PC-9 (cell line): ENCODE measurements around the gene BSCL2. TPM values are rescaled to one million over a fixed set of nuclear protein-coding genes. Genes with fewer than 3 reads are reported as not detected.
A peak's percentile ranks its signal among the peaks of the same experiment; 100 is the strongest.
"Not testable (repeated sequence)": the region's sequence is repeated elsewhere in the genome, so short reads cannot be mapped to it uniquely, and the experiment has no call there.

ENCODE experiments used
- BruUV-seq: library from RNA; stranded (reverse); fragments of 400-500 nt; replicated peaks from 2 replicates; lab custom pipeline; 2021; lab: Mats Ljungman, UMichigan
- CTCF ChIA-PET: fragments of 300-600 bp; sonication (Branson Sonifier 250); formaldehyde crosslinking; loops from one replicate; lab custom pipeline; 2022; ENCODE audit warnings: antibody characterized with exemption; lab: Charles Lee
- POLR2A ChIA-PET: fragments of 300-600 bp; sonication (Branson Sonifier 250); formaldehyde crosslinking; loops from one replicate; lab custom pipeline; 2022; ENCODE audit warnings: antibody characterized with exemption; ENCODE audit not compliant: unreplicated experiment; lab: Charles Lee
- DNase-seq, 2 experiments: peaks; one replicate each; pipeline versions ENCODE4 v3.0.0 to v3.0.0-alpha.2; 2015 to 2022; ENCODE audit warnings: mixed read lengths in 1 of 2
- H2AFZ ChIP-seq: fragments of 200-600 bp; sonication (generic); 2 replicates; pipeline ENCODE4 v1.8.1; 2017; ENCODE audit warnings: antibody characterized with exemption
- H3F3A ChIP-seq: fragments of 200-600 bp; sonication (generic); 2 replicates; pipeline ENCODE4 v1.8.1; 2017; ENCODE audit warnings: antibody characterized with exemption, mild to moderate bottlenecking, low read depth; ENCODE audit not compliant: insufficient read depth
- H3K27ac ChIP-seq: fragments of 200-600 bp; sonication (generic); 2 replicates; pipeline ENCODE4 v1.6.1; 2016; ENCODE audit warnings: mixed run types
- H3K27me3 ChIP-seq: fragments of 200-600 bp; sonication (generic); 2 replicates; pipeline ENCODE4 v1.6.1; 2016; ENCODE audit warnings: low read depth, mixed run types; ENCODE audit not compliant: insufficient read depth
- H3K36me3 ChIP-seq: fragments of 200-600 bp; sonication (generic); 2 replicates; pipeline ENCODE4 v1.6.1; 2016; ENCODE audit warnings: low read depth, mixed run types
- H3K4me1 ChIP-seq: fragments of 200-600 bp; sonication (generic); replicated peaks from 2 replicates; pipeline ENCODE4 v1.6.1; 2016; ENCODE audit warnings: mixed run types; ENCODE audit not compliant: insufficient read depth
- H3K4me2 ChIP-seq: fragments of 200-600 bp; sonication (generic); 2 replicates; pipeline ENCODE4 v1.6.1; 2017; ENCODE audit warnings: mixed run types
- H3K4me3 ChIP-seq: fragments of 200-600 bp; sonication (generic); 2 replicates; pipeline ENCODE4 v1.6.1; 2016; ENCODE audit warnings: mixed run types
- H3K79me2 ChIP-seq: fragments of 200-600 bp; sonication (generic); 2 replicates; pipeline ENCODE4 v1.6.1; 2017; ENCODE audit warnings: low read depth, mixed run types
- H3K9me2 ChIP-seq: fragments of 200-600 bp; sonication (generic); 2 replicates; pipeline ENCODE4 v1.8.1; 2017; ENCODE audit warnings: mild to moderate bottlenecking; ENCODE audit not compliant: insufficient read depth
- H3K9me3 ChIP-seq: fragments of 200-600 bp; sonication (generic); 2 replicates; pipeline ENCODE4 v1.8.1; 2016; ENCODE audit warnings: low read depth; ENCODE audit not compliant: insufficient read depth
- H4K20me1 ChIP-seq: fragments of 200-600 bp; sonication (generic); 2 replicates; pipeline ENCODE4 v1.8.1; 2017; ENCODE audit not compliant: insufficient read depth
- EZH2 ChIP-seq: fragments of 200-600 bp; sonication (generic); IDR thresholded peaks from 2 replicates; pipeline ENCODE4 v1.8.0; 2017; ENCODE audit warnings: antibody characterized with exemption, low read depth
- intact Hi-C: fragments of 100-400 bp; cut with micrococcal nuclease; formaldehyde crosslinking; loops from one replicate; pipeline ENCODE4 v1.10.0; 2022; ENCODE audit not compliant: unreplicated experiment
- total RNA-seq: library from RNA; stranded (reverse); gene quantifications from 2 replicates; pipeline ENCODE4 v1.2.3, GENCODE V29; 2021
- TF ChIP-seq, protein P1 (sequence below): fragments of 200-600 bp; sonication (generic); conservative IDR thresholded peaks from 2 replicates; pipeline ENCODE4 v1.6.1; 2017; ENCODE audit warnings: mixed run types, antibody characterized with exemption, mild to moderate bottlenecking, moderate library complexity

BSCL2 gene
- total RNA-seq, 1 experiment from 2014 or later, result 201 TPM

GRCh38 chr11:62677714-62678113 is 29.5 kb downstream of the BSCL2 start:
- peaks cover 48% of the 10 kb centered on the region for H3K79me2 ChIP-seq
- H3K27me3 ChIP-seq, result no peaks in the 10 kb centered on the region
- peak overlapping the region; percentile 76 for H3K4me3 ChIP-seq
- ChIA-PET CTCF (no interaction called here), POLR2A (interaction anchor here (1.0 kb wide), 1 partner anchor 87 kb away, joined by 3 read pairs; the partner anchor contains the start of gene TUT1)
- peak overlapping the region; percentile 81 for H3K4me2 ChIP-seq
- no peak for DNase-seq
- 0 out of 2 replicates have a peak, but pooled peaks cover 5% of the 10 kb centered on the region for H4K20me1 ChIP-seq
- H3K27ac ChIP-seq, result peak overlapping the region; percentile 37; the same call in 1 of the 2 replicates
- H3F3A ChIP-seq, result peaks cover 68% of the 10 kb centered on the region
- intact Hi-C loops, result loop anchor here (2.0 to 10.0 kb wide), 3 partner anchors 17 to 110 kb away; partner anchors contain the start of genes POLR2G and TMEM179B
- BruUV-seq, result no TSS peak
- peaks cover 26% of the 10 kb centered on the region; the same call in 1 of the 2 replicates for H3K36me3 ChIP-seq
- no peaks in the 10 kb centered on the region for H3K9me3 ChIP-seq
- H2AFZ ChIP-seq, result no peak overlapping the region
- peaks cover 41% of the 10 kb centered on the region for H3K4me1 ChIP-seq
- no peaks in the 10 kb centered on the region for H3K9me2 ChIP-seq
- no peak for TF ChIP-seq EZH2
- TF ChIP-seq, protein P1, sequence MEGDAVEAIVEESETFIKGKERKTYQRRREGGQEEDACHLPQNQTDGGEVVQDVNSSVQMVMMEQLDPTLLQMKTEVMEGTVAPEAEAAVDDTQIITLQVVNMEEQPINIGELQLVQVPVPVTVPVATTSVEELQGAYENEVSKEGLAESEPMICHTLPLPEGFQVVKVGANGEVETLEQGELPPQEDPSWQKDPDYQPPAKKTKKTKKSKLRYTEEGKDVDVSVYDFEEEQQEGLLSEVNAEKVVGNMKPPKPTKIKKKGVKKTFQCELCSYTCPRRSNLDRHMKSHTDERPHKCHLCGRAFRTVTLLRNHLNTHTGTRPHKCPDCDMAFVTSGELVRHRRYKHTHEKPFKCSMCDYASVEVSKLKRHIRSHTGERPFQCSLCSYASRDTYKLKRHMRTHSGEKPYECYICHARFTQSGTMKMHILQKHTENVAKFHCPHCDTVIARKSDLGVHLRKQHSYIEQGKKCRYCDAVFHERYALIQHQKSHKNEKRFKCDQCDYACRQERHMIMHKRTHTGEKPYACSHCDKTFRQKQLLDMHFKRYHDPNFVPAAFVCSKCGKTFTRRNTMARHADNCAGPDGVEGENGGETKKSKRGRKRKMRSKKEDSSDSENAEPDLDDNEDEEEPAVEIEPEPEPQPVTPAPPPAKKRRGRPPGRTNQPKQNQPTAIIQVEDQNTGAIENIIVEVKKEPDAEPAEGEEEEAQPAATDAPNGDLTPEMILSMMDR, result no peak

DNA sequence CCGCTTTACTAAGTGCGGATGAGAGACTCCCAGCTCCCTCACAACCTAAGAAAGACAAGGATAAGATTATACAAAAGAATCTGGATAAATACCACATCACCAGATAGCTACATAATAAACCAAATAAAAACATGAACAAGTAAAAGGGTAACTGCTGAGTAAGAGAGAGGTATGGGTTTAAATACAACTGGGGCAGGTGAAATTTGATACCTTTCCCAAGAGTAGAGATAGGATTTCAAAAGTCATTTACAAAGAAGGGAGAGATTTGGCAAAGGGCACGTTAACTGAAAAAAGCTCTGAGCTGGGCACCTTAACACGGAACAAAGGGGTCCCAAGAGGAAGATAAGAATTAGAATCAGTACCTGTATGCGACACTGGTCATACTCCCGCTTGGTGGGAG is 30.1 kb downstream of the BSCL2 start:
- no TSS peak for BruUV-seq
- peaks cover 44% of the 10 kb centered on the region for H3K4me1 ChIP-seq
- POLR2A ChIA-PET, result interaction anchor here (0.6 to 0.7 kb wide), 3 partner anchors 21 to 885 kb away, joined by 6 to 9 read pairs (median 6); partner anchors contain the start of genes FEN1 and TMEM258
- H3K27ac ChIP-seq, result peak overlapping the region; percentile 37; the same call in 1 of the 2 replicates
- no peak overlapping the region for H2AFZ ChIP-seq
- peak overlapping the region; percentile 76; the same call in 1 of the 2 replicates for H3K4me3 ChIP-seq
- H3K79me2 ChIP-seq, result peaks cover 53% of the 10 kb centered on the region
- TF ChIP-seq, protein P1, result no peak
- no peak for TF ChIP-seq EZH2
- peaks cover 26% of the 10 kb centered on the region; the same call in 1 of the 2 replicates for H3K36me3 ChIP-seq
- peaks cover 72% of the 10 kb centered on the region for H3F3A ChIP-seq
- H3K9me2 ChIP-seq, result no peaks in the 10 kb centered on the region
- CTCF ChIA-PET, result interaction anchor here (0.5 to 0.6 kb wide), 2 partner anchors 198 to 301 kb away, joined by 3 to 5 read pairs; no protein-coding TSS in a partner anchor
- DNase-seq, result no peak
- H4K20me1 ChIP-seq, result 0 out of 2 replicates have a peak, but pooled peaks cover 5% of the 10 kb centered on the region
- peak overlapping the region; percentile 81 for H3K4me2 ChIP-seq
- H3K27me3 ChIP-seq, result no peaks in the 10 kb centered on the region
- intact Hi-C loops, result loop anchor here (5.0 to 10.0 kb wide), 2 partner anchors 88 to 110 kb away; partner anchors contain the start of genes POLR2G and TMEM179B
- no peaks in the 10 kb centered on the region for H3K9me3 ChIP-seq

DNA sequence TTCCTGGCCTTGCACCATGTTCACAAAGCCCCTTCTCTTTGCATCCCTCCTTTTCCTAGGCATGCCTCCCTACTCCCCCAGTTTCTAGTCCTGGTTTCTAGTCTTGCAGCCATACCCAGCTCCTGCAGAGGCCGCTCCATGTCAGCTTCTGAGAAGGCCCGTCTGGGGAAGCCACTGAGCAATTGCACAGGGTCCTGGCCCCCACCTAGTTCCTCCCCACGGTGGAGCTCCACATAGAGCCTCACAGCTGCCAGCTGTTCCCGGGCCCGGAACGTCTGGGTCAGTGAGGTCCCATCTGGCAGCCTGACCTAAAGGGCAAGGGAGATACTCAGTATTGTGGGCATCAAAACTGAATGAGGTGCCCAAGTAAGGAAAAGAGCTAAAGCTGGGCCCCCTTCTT is 30.5 kb downstream of the BSCL2 start:
- H3K79me2 ChIP-seq, result peaks cover 58% of the 10 kb centered on the region

DNA sequence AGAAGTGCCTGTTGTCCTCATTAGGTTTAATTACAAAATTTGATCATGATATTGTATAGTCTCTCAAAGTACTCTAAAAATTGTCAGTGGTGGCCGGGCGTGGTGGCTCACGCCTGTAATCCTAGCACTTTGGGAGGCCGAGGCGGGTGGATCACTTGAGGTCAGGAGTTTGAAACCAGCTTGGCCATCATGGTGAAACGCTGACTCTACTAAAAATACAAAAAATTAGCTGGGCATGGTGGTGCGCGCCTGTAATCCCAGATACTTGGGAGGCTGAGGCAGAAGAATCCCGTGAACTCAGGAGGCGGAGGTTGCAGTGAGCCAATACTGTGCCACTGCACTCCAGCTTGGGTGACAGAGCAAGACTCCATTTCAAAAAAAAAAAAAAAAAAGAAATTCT is 31.8 kb downstream of the BSCL2 start:
- not testable (repeated sequence) for H3K27me3 ChIP-seq, H3K9me2 ChIP-seq, BruUV-seq, H4K20me1 ChIP-seq, H3K4me2 ChIP-seq, H2AFZ ChIP-seq, DNase-seq, H3K9me3 ChIP-seq, H3K4me3 ChIP-seq, H3K27ac ChIP-seq
- Histone ChIP-seq H3K79me2 (peaks cover 67% of the 10 kb centered on the region), H3K36me3 (peaks cover 26% of the 10 kb centered on the region; the same call in 1 of the 2 replicates), H3F3A (peaks cover 71% of the 10 kb centered on the region), H3K4me1 (peaks cover 46% of the 10 kb centered on the region)
- intact Hi-C loops, result loop anchor here (5.0 to 10.0 kb wide), 2 partner anchors 89 to 112 kb away; partner anchors contain the start of genes POLR2G and TMEM179B
- POLR2A ChIA-PET, result interaction anchor here (0.6 to 1.4 kb wide), 3 partner anchors 10 to 1829 kb away, joined by 5 to 24 read pairs (median 12); partner anchors contain the start of genes C11orf98 and CSKMT
- CTCF ChIA-PET, result interaction anchor here (0.6 to 0.7 kb wide), 4 partner anchors 10 to 92 kb away, joined by 3 to 8 read pairs (median 4); partner anchors contain the start of genes C11orf98 and CSKMT

More for the DNA sequence above, 30.5 kb downstream of the BSCL2 start:
- H3K4me3 ChIP-seq, result no peak overlapping the region
- no peaks in the 10 kb centered on the region for H3K9me3 ChIP-seq
- H2AFZ ChIP-seq, result no peak overlapping the region
- DNase-seq, result no peak
- ChIA-PET CTCF (interaction anchor here (0.5 to 0.6 kb wide), 2 partner anchors 197 to 301 kb away, joined by 3 to 5 read pairs; no protein-coding TSS in a partner anchor), POLR2A (interaction anchor here (0.6 to 0.7 kb wide), 3 partner anchors 22 to 884 kb away, joined by 6 to 9 read pairs (median 6); partner anchors contain the start of genes FEN1 and TMEM258)
- H3K27me3 ChIP-seq, result no peaks in the 10 kb centered on the region
- intact Hi-C loops, result loop anchor here (5.0 to 10.0 kb wide), 2 partner anchors 88 to 111 kb away; partner anchors contain the start of genes POLR2G and TMEM179B
- no peak overlapping the region for H3K27ac ChIP-seq
- 0 out of 2 replicates have a peak, but pooled peaks cover 5% of the 10 kb centered on the region for H4K20me1 ChIP-seq
- peaks cover 26% of the 10 kb centered on the region; the same call in 1 of the 2 replicates for H3K36me3 ChIP-seq
- peaks cover 44% of the 10 kb centered on the region for H3K4me1 ChIP-seq
- BruUV-seq, result no TSS peak
- H3K4me2 ChIP-seq, result peak overlapping the region; percentile 81; the same call in 1 of the 2 replicates
- H3K9me2 ChIP-seq, result no peaks in the 10 kb centered on the region
- H3F3A ChIP-seq, result peaks cover 73% of the 10 kb centered on the region
- TF ChIP-seq EZH2, result no peak
- TF ChIP-seq, protein P1, result no peak
